ENCODE measurements around the gene DLL4.

The DLL4 gene

DNA sequence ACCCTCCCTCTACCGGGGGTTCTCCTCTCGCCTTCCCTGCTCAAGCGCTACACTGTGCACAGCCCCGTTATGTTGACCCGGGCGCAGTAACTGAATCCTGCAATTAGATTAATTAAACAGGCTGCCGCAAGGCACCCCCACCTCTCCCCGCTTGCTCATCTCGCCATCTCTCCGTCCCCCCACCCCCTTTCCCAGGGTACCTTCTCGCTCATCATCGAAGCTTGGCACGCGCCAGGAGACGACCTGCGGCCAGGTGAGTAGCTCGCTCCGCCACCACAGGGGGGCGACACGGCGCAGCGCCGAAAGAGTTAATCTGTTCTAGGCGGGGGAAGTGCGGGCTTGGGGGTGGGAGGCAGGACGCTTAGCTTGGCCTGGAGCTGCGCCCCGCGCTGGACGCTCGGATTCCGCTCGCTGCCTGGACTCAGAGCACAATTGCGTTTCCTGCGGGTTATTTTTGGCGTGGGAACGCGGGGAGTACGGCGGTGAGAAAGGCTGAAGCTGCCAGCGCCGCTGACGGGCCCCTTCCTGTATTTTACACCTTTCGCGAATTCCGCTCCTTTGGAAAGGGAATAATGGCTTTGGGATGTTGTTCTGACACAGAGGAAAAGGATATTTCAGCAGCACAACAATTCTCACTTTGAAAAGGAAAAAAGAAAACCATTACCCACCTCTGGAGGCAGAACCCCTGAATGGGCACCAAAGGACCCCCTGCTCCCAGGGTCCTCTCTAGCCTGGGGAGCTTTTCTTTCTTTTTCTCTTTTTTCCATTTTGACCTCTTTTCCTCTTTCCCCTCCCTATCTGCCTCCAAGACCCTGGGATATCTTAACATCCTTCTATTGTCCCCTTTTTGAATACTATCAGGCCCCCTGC lies 1.5 kb downstream of the DLL4 start:
- Histone ChIP-seq H3K4me1 (ENCODE audit: insufficient read depth, low read length) (peaks cover 5% of the 10 kb centered on the region; the same call in 1 of the 2 replicates), H3K4me3 (ENCODE audit: low read length) (peak overlapping the region; percentile 70; the same call in 1 of the 2 replicates), H3K9me3 (ENCODE audit: insufficient read depth, low read depth, low read length) (no peaks in the 10 kb centered on the region; the same call in 1 of the 2 replicates), H3K36me3 (ENCODE audit: insufficient read depth, low read depth, low read length) (no peaks in the 10 kb centered on the region), H3K27me3 (ENCODE audit: insufficient read depth, low read length) (peaks cover 99% of the 10 kb centered on the region), H3K27ac (ENCODE audit: low read length) (no peak overlapping the region), H3K9ac (ENCODE audit: low read depth, low read length) (no peak overlapping the region)

- Histone ChIP-seq H3K36me3 (ENCODE audit: insufficient read depth, low read depth, low read length) (no peaks in the 10 kb centered on the region), H3K27me3 (ENCODE audit: insufficient read depth, low read length) (peaks cover 99% of the 10 kb centered on the region)
Measured at GRCh38 chr15:40931300-40932142, 2.4 kb downstream of the DLL4 start.

GRCh38 chr15:40932156-40932555 lies 3.0 kb downstream of the DLL4 start:
- H3K9ac ChIP-seq (ENCODE audit: low read depth, low read length) = no peak overlapping the region
- no peak overlapping the region for H3K27ac ChIP-seq (ENCODE audit: low read length)
- H3K4me3 ChIP-seq (ENCODE audit: low read length) = no peak overlapping the region
- H3K9me3 ChIP-seq (ENCODE audit: insufficient read depth, low read depth, low read length) = no peaks in the 10 kb centered on the region
- peaks cover 5% of the 10 kb centered on the region; the same call in 1 of the 2 replicates for H3K4me1 ChIP-seq (ENCODE audit: insufficient read depth, low read length)
- H3K27me3 ChIP-seq (ENCODE audit: insufficient read depth, low read length) = peaks cover 95% of the 10 kb centered on the region
- H3K36me3 ChIP-seq (ENCODE audit: insufficient read depth, low read depth, low read length) = no peaks in the 10 kb centered on the region

More at GRCh38 chr15:40931300-40932142, 2.4 kb downstream of the DLL4 start:
- H3K27ac ChIP-seq (ENCODE audit: low read length) = no peak overlapping the region
- H3K4me3 ChIP-seq (ENCODE audit: low read length) = peak overlapping the region; percentile 70; the same call in 1 of the 2 replicates
- H3K9me3 ChIP-seq (ENCODE audit: insufficient read depth, low read depth, low read length) = no peaks in the 10 kb centered on the region; the same call in 1 of the 2 replicates
- no peak overlapping the region for H3K9ac ChIP-seq (ENCODE audit: low read depth, low read length)
- H3K4me1 ChIP-seq (ENCODE audit: insufficient read depth, low read length) = peaks cover 5% of the 10 kb centered on the region; the same call in 1 of the 2 replicates

- H3K4me3 ChIP-seq (ENCODE audit: low read length) = no peak overlapping the region
- no peak overlapping the region for H3K27ac ChIP-seq (ENCODE audit: low read length)
- H3K27me3 ChIP-seq (ENCODE audit: insufficient read depth, low read length) = peaks cover 90% of the 10 kb centered on the region
- no peaks in the 10 kb centered on the region for H3K9me3 ChIP-seq (ENCODE audit: insufficient read depth, low read depth, low read length)
- H3K9ac ChIP-seq (ENCODE audit: low read depth, low read length) = no peak overlapping the region
- no peaks in the 10 kb centered on the region for H3K36me3 ChIP-seq (ENCODE audit: insufficient read depth, low read depth, low read length)
- H3K4me1 ChIP-seq (ENCODE audit: insufficient read depth, low read length) = peaks cover 5% of the 10 kb centered on the region; the same call in 1 of the 2 replicates
Measured at GRCh38 chr15:40932649-40933516, 3.7 kb downstream of the DLL4 start.

DNA sequence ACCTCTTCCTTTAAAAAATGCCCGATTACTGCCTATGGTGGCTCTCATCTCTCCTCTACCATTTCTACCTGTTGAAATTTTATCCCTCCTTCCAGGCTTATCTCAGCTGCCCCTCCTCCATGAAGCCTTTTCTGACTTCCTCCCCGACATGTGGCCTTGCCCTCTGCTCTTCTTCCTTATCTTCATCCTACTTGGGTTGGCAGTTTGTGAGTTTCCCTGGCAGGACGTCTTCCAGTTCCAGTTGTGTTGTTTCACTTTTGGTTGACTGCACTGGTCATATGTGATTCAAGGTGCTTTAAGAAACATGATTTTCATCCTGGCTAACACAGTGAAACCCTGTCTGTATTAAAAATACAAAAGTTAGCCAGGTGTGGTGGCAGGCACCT lies 4.4 kb downstream of the DLL4 start:
- Histone ChIP-seq H3K36me3 (ENCODE audit: insufficient read depth, low read depth, low read length) (no peaks in the 10 kb centered on the region), H3K27me3 (ENCODE audit: insufficient read depth, low read length) (peaks cover 84% of the 10 kb centered on the region), H3K4me3 (ENCODE audit: low read length) (no peak overlapping the region), H3K27ac (ENCODE audit: low read length) (no peak overlapping the region), H3K4me1 (ENCODE audit: insufficient read depth, low read length) (peaks cover 5% of the 10 kb centered on the region; the same call in 1 of the 2 replicates), H3K9ac (ENCODE audit: low read depth, low read length) (no peak overlapping the region), H3K9me3 (ENCODE audit: insufficient read depth, low read depth, low read length) (no peaks in the 10 kb centered on the region)

DNA sequence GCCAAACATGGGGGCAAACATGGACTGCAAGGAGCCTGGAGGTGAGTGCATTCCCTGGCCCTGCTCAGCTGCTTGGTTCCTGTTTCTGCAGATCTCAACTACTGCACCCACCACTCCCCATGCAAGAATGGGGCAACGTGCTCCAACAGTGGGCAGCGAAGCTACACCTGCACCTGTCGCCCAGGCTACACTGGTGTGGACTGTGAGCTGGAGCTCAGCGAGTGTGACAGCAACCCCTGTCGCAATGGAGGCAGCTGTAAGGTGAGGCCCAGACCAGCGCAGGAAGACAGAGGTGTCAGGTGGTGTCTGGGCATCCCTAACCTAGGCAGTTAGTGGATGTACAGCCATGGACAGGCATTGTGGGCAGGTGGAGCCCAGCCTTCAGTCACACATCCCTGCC lies 5.3 kb downstream of the DLL4 start:
- no peaks in the 10 kb centered on the region for H3K36me3 ChIP-seq (ENCODE audit: insufficient read depth, low read depth, low read length)
- H3K4me3 ChIP-seq (ENCODE audit: low read length) = no peak overlapping the region
- no peaks in the 10 kb centered on the region for H3K9me3 ChIP-seq (ENCODE audit: insufficient read depth, low read depth, low read length)
- H3K27ac ChIP-seq (ENCODE audit: low read length) = no peak overlapping the region
- H3K27me3 ChIP-seq (ENCODE audit: insufficient read depth, low read length) = peaks cover 78% of the 10 kb centered on the region
- no peak overlapping the region for H3K9ac ChIP-seq (ENCODE audit: low read depth, low read length)
- peaks cover 5% of the 10 kb centered on the region; the same call in 1 of the 2 replicates for H3K4me1 ChIP-seq (ENCODE audit: insufficient read depth, low read length)

DNA sequence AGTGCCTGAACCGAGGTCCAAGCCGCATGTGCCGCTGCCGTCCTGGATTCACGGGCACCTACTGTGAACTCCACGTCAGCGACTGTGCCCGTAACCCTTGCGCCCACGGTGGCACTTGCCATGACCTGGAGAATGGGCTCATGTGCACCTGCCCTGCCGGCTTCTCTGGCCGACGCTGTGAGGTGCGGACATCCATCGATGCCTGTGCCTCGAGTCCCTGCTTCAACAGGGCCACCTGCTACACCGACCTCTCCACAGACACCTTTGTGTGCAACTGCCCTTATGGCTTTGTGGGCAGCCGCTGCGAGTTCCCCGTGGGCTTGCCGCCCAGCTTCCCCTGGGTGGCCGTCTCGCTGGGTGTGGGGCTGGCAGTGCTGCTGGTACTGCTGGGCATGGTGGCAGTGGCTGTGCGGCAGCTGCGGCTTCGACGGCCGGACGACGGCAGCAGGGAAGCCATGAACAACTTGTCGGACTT lies 7.1 kb downstream of the DLL4 start:
- Histone ChIP-seq H3K27me3 (ENCODE audit: insufficient read depth, low read length) (peaks cover 77% of the 10 kb centered on the region), H3K4me1 (ENCODE audit: insufficient read depth, low read length) (peaks cover 5% of the 10 kb centered on the region; the same call in 1 of the 2 replicates), H3K27ac (ENCODE audit: low read length) (no peak overlapping the region), H3K36me3 (ENCODE audit: insufficient read depth, low read depth, low read length) (no peaks in the 10 kb centered on the region), H3K9me3 (ENCODE audit: insufficient read depth, low read depth, low read length) (no peaks in the 10 kb centered on the region), H3K4me3 (ENCODE audit: low read length) (no peak overlapping the region), H3K9ac (ENCODE audit: low read depth, low read length) (no peak overlapping the region)

- Histone ChIP-seq H3K36me3 (ENCODE audit: insufficient read depth, low read depth, low read length) (no peaks in the 10 kb centered on the region), H3K27ac (ENCODE audit: low read length) (no peak overlapping the region), H3K4me1 (ENCODE audit: insufficient read depth, low read length) (peaks cover 5% of the 10 kb centered on the region; the same call in 1 of the 2 replicates), H3K4me3 (ENCODE audit: low read length) (no peak overlapping the region), H3K27me3 (ENCODE audit: insufficient read depth, low read length) (peaks cover 72% of the 10 kb centered on the region), H3K9me3 (ENCODE audit: insufficient read depth, low read depth, low read length) (no peaks in the 10 kb centered on the region), H3K9ac (ENCODE audit: low read depth, low read length) (no peak overlapping the region)
Measured at GRCh38 chr15:40936709-40937666, 7.8 kb downstream of the DLL4 start.

GRCh38 chr15:40937762-40938535 lies 8.8 kb downstream of the DLL4 start:
- Histone ChIP-seq H3K9ac (ENCODE audit: low read depth, low read length) (no peak overlapping the region), H3K4me1 (ENCODE audit: insufficient read depth, low read length) (peaks cover 10% of the 10 kb centered on the region; the same call in 1 of the 2 replicates), H3K27ac (ENCODE audit: low read length) (no peak overlapping the region), H3K9me3 (ENCODE audit: insufficient read depth, low read depth, low read length) (no peaks in the 10 kb centered on the region), H3K36me3 (ENCODE audit: insufficient read depth, low read depth, low read length) (no peaks in the 10 kb centered on the region), H3K27me3 (ENCODE audit: insufficient read depth, low read length) (peaks cover 71% of the 10 kb centered on the region), H3K4me3 (ENCODE audit: low read length) (no peak overlapping the region)

GRCh38 chr15:40938536-40938870 lies 9.4 kb downstream of the DLL4 start:
- Histone ChIP-seq H3K4me1 (ENCODE audit: insufficient read depth, low read length) (peaks cover 10% of the 10 kb centered on the region; the same call in 1 of the 2 replicates), H3K27ac (ENCODE audit: low read length) (no peak overlapping the region), H3K36me3 (ENCODE audit: insufficient read depth, low read depth, low read length) (no peaks in the 10 kb centered on the region), H3K9me3 (ENCODE audit: insufficient read depth, low read depth, low read length) (no peaks in the 10 kb centered on the region), H3K9ac (ENCODE audit: low read depth, low read length) (no peak overlapping the region), H3K27me3 (ENCODE audit: insufficient read depth, low read length) (peaks cover 71% of the 10 kb centered on the region), H3K4me3 (ENCODE audit: low read length) (no peak overlapping the region)

All from iPS-20b (cell line).